Measurements from ENCODE around the gene SLC4A1AP.

DNA sequence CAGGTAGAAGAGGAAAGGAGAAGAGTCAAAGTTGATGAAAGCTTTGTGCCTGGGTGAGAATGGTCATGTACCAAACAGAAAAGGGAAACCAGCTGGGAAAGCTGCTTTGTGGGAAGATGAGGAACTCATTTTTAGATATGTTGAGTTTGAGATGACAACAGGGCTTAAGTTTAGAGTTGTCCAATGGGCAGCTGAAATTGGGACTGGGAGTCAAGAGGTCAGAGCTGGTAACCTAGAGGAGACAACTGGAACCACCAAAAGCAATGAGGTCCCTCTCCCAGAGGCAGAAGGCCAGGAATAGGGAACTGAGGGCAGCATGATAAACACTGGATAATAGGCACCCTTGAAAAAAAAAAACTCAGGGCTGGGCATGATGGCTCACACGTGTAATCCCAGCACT, 48.8 kb downstream of the SLC4A1AP start:
- TF ChIP-seq BRD4 (CRISPR knock-in tag; IDR thresholded peaks at IDR 0.05) (no peak), EZH2 (conservative IDR thresholded peaks at IDR 0.05; ENCODE audit: low read depth, low read length) (no peak)
- TF ChIP-seq, protein P1, sequence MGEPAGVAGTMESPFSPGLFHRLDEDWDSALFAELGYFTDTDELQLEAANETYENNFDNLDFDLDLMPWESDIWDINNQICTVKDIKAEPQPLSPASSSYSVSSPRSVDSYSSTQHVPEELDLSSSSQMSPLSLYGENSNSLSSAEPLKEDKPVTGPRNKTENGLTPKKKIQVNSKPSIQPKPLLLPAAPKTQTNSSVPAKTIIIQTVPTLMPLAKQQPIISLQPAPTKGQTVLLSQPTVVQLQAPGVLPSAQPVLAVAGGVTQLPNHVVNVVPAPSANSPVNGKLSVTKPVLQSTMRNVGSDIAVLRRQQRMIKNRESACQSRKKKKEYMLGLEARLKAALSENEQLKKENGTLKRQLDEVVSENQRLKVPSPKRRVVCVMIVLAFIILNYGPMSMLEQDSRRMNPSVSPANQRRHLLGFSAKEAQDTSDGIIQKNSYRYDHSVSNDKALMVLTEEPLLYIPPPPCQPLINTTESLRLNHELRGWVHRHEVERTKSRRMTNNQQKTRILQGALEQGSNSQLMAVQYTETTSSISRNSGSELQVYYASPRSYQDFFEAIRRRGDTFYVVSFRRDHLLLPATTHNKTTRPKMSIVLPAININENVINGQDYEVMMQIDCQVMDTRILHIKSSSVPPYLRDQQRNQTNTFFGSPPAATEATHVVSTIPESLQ (CRISPR knock-in tag; conservative IDR thresholded peaks at IDR 0.05): no peak

Measured in HepG2 (cell line).